Measurements from ENCODE around the gene EIF1AD. TPM values are rescaled to one million over a fixed set of nuclear protein-coding genes. Genes with fewer than 3 reads are reported as not detected.
"Not testable (repeated sequence)": the region's sequence is repeated elsewhere in the genome, so short reads cannot be mapped to it uniquely, and the experiment has no call there.

The EIF1AD gene
- total RNA-seq, 1 experiment from 2014 or later = 64.6 TPM

GRCh38 chr11:66011239-66011784 lies 9.4 kb upstream of the EIF1AD start:
- H3K36me3 ChIP-seq (ENCODE audit: control insufficient read depth, insufficient read depth, low read length) = no peaks in the 10 kb centered on the region
- no peak overlapping the region for H3K4me3 ChIP-seq (ENCODE audit: low read depth in 2 of 2, low read length in 2 of 2)
- intact Hi-C loops (cut with micrococcal nuclease; ENCODE audit: unreplicated experiment) = no loop called here
- ChIA-PET CTCF (interaction anchor here (0.6 kb wide), 1 partner anchor 286 kb away, joined by 7 read pairs; no protein-coding TSS in a partner anchor), POLR2A (no interaction called here)
- H3K9me3 ChIP-seq (ENCODE audit: control insufficient read depth, insufficient read depth, low read depth, low read length) = no peaks in the 10 kb centered on the region
- H3K4me1 ChIP-seq (ENCODE audit: control insufficient read depth, insufficient read depth, low read length) = peaks cover 42% of the 10 kb centered on the region
- no TSS peak for BruUV-seq (replicated peaks)
- H3K27me3 ChIP-seq (ENCODE audit: control insufficient read depth, insufficient read depth, low read length) = no peaks in the 10 kb centered on the region
- no peak overlapping the region for H3K27ac ChIP-seq (ENCODE audit: low read length)
- TF ChIP-seq POLR2AphosphoS5 (IDR thresholded peaks at IDR 0.05; ENCODE audit: low read depth, low read length) (no peak), TCF7L2 (IDR thresholded peaks at IDR 0.05; ENCODE audit: low read depth, low read length) (no peak), CTCF (IDR thresholded peaks at IDR 0.05) (no peak), SIN3A (IDR thresholded peaks at IDR 0.05; ENCODE audit: borderline replicate concordance, insufficient read depth, low read depth, low read length) (no peak), REST (IDR thresholded peaks at IDR 0.05; ENCODE audit: insufficient read depth in 1 of 2, low read depth in 2 of 2, low read length in 1 of 2) (no peak)
- DNase-seq (ENCODE audit: low read depth, low spot score) (no peak), ATAC-seq (no peak)
- in situ Hi-C loops (cut with HindIII; ENCODE audit: low pct_unique_long_range_greater_than_20kb, low sequenced_read_pairs) = no loop called here

GRCh38 chr11:66010036-66010435 lies 8.1 kb upstream of the EIF1AD start:
- H3K4me1 ChIP-seq (ENCODE audit: control insufficient read depth, insufficient read depth, low read length) = peaks cover 40% of the 10 kb centered on the region
- POLR2A ChIA-PET; H3K9me3 ChIP-seq (ENCODE audit: control insufficient read depth, insufficient read depth, low read depth, low read length); BruUV-seq (replicated peaks); H3K36me3 ChIP-seq (ENCODE audit: control insufficient read depth, insufficient read depth, low read length); H3K4me3 ChIP-seq (ENCODE audit: low read depth in 2 of 2, low read length in 2 of 2); H3K27me3 ChIP-seq (ENCODE audit: control insufficient read depth, insufficient read depth, low read length); intact Hi-C loops (cut with micrococcal nuclease; ENCODE audit: unreplicated experiment); ATAC-seq; H3K27ac ChIP-seq (ENCODE audit: low read length); in situ Hi-C loops (cut with HindIII; ENCODE audit: low pct_unique_long_range_greater_than_20kb, low sequenced_read_pairs); DNase-seq (ENCODE audit: low read depth, low spot score): not testable (repeated sequence)
- CTCF ChIA-PET = interaction anchor here (0.9 kb wide), 1 partner anchor 1279 kb away, joined by 5 read pairs; the partner anchor contains the start of gene ANKRD13D

DNA sequence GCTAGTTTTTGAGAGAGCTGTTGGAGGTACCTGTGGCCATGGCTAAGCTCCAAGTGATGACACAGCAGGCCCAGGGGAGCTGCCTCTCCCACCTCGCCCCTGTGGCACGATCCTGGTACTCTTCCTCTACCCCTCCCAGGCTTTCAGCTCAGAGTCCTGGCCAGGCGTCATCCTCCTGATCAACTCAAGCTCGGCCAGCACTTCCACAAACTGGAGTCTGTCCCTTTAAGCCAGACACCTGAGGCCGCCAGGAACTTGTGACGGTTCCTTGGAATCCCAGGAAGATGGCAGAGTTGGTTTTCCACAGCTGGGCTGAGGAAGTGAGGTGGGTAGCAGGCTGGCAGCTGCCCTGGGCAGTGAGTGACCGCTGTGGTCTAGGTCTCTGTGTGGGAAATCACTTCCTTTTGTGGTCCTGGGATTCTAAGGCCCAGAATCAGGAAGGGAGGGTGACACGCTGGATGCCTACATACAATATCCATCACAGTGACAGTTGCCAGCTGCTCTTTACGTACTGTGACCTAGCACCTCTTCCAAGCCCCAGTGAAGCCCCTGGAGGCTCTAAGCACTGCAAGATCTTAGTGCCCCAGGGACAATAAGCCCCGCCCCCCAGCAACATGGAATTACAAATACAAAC lies 6.6 kb upstream of the EIF1AD start:
- no peaks in the 10 kb centered on the region for H3K27me3 ChIP-seq (ENCODE audit: control insufficient read depth, insufficient read depth, low read length)
- intact Hi-C loops (cut with micrococcal nuclease; ENCODE audit: unreplicated experiment) (no loop called here), in situ Hi-C loops (cut with HindIII; ENCODE audit: low pct_unique_long_range_greater_than_20kb, low sequenced_read_pairs) (no loop called here)
- no peaks in the 10 kb centered on the region for H3K9me3 ChIP-seq (ENCODE audit: control insufficient read depth, insufficient read depth, low read depth, low read length)
- H3K4me1 ChIP-seq (ENCODE audit: control insufficient read depth, insufficient read depth, low read length) = peaks cover 46% of the 10 kb centered on the region
- peaks cover 7% of the 10 kb centered on the region; the same call in 1 of the 2 replicates for H3K36me3 ChIP-seq (ENCODE audit: control insufficient read depth, insufficient read depth, low read length)
- POLR2A ChIA-PET = interaction anchor here (0.6 kb wide), 1 partner anchor 124 kb away, joined by 3 read pairs; no protein-coding TSS in a partner anchor
- CTCF ChIA-PET = interaction anchor here (0.6 to 1.0 kb wide), 3 partner anchors 14 to 48 kb away, joined by 3 to 5 read pairs (median 4); no protein-coding TSS in a partner anchor
- H3K4me3 ChIP-seq (ENCODE audit: low read depth in 2 of 2, low read length in 2 of 2) = no peak overlapping the region
- no peak for DNase-seq (ENCODE audit: low read depth, low spot score)
- TF ChIP-seq POLR2AphosphoS5 (IDR thresholded peaks at IDR 0.05; ENCODE audit: low read depth, low read length) (no peak), CTCF (IDR thresholded peaks at IDR 0.05) (no peak), SIN3A (IDR thresholded peaks at IDR 0.05; ENCODE audit: borderline replicate concordance, insufficient read depth, low read depth, low read length) (no peak), REST (IDR thresholded peaks at IDR 0.05; ENCODE audit: insufficient read depth in 1 of 2, low read depth in 2 of 2, low read length in 1 of 2) (no peak), TCF7L2 (IDR thresholded peaks at IDR 0.05; ENCODE audit: low read depth, low read length) (no peak)
- ATAC-seq = no peak
- BruUV-seq (replicated peaks) = no TSS peak
- H3K27ac ChIP-seq (ENCODE audit: low read length) = peak overlapping the region; percentile 10
